CD4-positive, alpha-beta T cell treated with Interleukin-15 for 4 hours (primary cell): ENCODE data around the gene ITPR1.

Experiments used
- DNase-seq: peaks from one replicate; pipeline ENCODE4 v3.0.0-alpha.2; 2020; ENCODE audit warnings: low spot score

The ITPR1 gene

DNA sequence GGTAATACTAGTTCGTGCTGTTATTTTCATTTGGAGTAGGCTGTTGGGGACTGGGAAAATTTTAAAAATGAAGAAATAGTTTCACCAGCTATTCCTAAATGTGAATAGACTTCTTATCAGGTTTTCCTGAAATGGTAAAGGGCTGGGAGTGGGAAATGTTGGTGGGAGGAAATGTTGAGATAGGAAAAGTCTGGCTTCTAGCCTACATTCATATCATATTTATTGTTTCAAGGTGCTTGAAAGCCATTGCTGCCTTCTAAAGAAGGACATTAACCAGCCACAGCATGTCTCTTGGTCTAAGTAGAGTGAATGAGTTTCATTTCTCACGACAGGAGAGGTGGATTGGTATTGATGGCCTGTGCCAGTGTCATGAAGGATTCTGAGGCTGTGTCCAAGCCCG, 288.9 kb downstream of the ITPR1 start:
- no peak for DNase-seq

DNA sequence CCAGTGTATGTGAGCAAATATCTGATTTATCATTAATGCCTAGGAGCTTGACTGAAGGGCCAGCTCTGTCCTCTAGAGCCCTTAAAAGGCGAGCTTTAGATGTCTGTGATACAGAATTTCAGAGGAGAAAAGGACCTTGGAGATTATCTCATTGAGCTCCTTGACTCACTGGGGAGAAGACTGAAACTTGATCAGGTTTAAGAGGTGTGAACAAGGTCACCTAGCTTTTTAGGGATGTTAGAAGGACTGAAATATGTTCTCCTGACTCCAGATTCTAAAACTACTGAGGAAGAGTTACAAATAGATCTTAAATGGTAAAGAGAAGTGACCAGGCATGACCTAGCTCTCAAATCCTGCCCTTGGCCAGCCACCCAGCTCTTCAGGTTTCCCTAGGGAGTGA, 292.4 kb downstream of the ITPR1 start:
- no peak for DNase-seq

DNA sequence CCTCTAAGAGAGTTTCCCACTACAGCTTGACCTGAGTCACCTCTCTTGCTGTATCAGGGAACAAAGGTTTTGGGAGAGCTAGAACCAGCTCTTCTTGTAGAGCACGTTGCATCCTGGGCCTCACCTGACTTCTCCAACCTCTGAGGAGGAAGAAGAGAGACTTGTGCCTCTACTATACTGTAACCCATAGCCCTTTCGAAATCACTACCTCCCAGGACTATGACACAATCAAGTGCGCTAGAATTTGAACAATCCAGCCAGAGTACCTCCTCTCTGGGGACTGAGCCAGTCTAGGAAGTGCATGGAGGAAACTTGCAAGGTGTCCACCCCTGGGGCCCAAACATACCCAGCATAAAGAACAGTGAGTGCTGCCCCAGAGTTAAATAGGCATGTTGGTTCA, 293.3 kb downstream of the ITPR1 start:
- DNase-seq: no peak

DNA sequence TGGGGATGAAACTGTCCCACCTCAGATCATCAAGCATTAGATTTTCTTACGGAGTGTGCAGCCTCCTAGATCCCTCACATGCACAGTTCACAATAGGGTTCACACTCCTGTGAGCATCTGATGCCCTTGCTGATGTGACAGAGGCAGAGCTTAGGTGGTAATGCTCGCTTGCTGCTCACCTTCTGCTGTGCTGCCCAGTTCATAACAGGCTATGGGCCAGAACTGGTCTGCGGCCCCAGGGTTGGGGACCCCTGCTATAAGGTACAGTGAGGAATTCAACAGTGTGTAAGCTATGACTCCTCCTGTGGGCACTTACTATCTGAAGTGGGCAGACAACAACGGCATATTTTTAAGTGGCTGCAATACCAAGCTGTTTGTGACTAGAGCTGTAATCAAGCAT, 298.2 kb downstream of the ITPR1 start:
- no peak for DNase-seq

DNA sequence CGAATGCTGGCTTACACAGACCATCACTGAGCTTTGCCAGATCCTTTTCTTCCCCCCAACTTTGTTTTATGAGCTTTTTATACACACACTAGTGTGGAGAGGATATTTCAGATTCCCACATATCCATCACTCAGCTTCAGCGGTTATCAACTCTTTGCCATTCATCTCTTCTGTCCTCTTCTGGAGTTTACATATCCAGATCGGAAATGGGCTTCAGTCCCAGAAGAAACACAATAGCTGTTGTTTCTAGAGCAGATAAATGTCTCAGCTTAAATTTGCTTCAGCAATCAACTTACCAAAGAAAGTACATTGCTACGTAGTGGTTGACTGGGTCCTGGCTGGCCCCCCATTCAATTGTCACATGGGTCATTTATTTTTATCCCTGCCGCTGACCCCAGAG, 300.2 kb downstream of the ITPR1 start:
- no peak for DNase-seq

DNA sequence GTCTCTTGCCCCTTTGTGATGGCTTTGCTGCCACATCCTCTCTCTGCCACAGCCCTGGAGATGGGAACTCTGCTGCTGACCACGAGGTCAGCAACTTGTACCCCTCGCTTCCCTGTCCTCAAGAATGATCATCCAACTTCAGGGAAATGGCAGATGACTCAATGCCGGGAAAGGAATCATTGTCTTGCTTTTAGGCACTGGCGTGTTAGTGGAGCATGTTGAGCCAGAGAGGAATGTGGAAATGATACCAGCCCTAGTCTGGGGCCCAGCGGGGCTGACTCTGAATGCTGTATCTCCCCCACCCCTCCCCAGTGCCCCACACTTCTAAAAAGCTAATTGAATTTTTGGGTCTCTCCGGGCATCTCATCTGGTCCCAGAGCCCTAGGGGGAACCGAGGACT, 301.2 kb downstream of the ITPR1 start:
- DNase-seq: no peak

DNA sequence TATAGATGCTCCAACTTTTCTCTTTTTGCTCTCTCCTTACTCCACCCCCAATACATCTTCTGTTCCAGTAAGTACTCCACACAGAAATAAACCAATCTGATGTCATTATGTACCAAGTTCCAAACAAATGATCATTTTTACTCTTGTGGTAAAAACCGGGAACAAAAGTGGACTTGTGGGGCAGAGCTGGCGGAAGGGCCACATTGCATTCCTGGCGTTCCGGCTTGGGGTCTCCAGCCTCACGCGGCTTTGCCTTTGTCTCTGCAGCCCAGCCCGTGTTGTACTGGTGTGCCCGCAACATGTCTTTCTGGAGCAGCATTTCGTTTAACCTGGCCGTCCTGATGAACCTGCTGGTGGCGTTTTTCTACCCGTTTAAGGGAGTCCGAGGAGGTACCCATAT, 301.6 kb downstream of the ITPR1 start:
- DNase-seq: no peak

DNA sequence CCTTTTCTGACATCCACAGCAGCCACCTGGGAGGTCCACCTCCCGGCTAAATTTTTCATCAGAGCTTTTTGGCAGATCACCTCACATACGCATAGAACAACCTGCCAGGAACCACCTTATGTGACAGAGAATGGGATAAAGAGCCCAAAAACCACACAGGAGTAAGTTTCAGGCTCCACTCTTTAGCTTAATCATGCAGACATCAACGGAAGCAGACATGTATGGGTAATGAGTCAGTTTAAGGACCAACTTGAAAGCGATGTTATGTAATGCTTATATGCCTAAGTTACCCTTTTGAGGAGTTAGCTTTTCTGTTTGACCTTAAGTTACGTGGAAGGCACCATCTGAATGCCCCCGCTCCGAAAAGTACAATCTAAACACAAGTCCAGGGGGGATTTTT, 302.8 kb downstream of the ITPR1 start:
- DNase-seq: no peak

DNA sequence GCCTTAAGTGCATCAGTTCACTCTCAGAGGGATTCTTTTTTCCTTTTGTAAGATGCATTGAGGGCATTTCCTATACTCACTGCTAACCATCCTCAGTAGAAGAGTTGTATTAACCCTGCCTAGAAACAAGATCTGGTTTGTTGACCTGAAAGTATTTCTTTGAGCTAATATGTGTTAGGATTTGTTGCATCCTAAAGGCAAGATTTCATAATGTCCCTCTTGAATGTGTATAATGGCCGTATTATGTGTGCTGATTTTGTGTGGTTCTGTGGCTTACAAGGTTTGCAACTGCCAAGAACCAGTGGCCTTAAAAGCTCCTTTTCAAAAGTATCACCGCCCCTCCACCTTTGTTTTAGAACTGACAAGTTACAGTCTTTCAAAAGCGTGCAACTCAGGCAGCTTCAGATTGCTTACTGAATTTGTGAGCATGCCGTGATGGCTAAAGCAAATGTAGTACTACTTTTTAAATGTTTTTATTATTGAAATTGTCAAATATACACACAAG, 304.1 kb downstream of the ITPR1 start:
- DNase-seq: no peak

DNA sequence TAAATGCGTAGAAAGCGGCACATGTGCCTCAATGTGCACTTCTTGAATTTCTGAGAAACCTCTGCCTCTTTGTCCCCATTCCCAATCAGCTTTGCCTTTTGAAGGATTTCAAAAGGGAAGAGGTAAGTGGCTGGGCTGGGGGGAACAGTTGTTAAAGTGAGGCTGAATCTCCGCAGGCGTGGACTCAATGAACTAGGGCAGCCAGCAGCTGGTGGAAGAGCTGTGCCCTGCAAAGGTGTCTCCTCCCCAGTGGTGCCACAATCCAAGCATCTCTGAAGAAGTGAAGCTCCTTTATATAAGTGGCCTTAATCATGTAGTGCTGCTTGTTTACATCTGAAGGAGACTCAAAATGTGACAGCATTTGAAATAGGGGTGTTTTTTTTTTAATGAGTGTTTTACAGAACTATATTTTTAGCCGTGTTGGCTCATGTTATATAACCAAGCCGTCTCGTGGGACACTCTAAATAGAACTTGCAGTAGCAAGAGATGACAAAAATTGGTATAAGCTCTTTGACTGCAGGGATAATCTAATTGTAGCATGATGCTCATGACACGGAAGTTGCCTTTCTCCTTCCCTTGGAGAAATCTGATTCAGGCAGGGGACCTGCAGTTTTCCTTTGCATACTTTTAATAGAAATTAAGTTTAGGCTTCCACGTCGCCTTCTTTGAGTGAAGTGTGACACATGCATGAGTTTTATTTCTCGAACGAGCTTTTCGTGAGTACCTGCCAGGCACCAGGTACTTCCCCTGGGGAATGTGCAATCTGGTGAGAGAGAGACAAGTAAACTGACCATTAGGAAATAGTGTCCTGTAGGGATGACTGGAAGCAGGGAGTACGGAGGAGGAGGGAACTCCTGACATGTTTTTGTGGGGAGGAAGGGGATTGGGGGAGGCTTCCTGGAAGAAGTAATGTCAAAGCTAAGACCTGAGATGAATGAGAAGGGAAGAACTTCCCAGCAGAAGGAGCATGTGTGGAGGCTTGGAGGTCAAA, 306.4 kb downstream of the ITPR1 start:
- no peak for DNase-seq

DNA sequence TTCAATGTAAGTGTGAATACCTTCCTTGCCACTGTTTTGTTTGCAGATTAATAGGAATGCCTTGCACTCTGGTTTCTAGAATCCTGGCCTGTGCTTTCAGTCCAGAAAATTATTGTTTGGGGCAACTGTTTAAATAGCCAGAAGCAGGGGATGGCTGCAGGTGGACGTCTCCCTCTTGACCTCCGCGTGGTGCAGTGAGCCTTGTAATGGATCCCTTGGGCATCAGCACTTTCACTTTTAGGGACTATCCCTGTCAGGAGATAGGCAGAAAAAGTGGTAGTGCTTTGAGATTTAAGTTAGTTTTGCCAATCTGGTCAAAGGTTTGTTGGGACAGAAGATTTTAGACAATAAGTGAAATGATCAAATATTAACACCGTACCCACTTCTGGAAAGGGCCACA, 307.4 kb downstream of the ITPR1 start:
- DNase-seq: no peak

DNA sequence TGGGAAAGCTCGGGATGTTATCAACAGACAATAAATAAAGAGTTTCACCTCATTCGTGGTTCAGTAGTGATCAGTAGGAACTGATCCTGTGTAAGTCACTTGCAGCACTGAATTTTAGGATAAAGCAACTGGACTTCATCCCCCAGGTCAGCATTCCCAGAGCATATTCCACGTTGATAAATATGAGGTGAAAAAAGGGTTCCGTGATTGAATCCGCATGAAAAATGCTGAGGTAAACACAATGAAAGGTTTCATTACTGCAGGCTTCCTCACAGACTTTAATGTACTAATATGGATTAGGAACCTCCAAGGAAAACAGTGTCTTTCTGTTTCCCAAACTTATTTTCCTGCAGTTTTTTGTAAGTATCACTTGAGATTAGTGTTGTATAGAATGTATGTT, 308.7 kb downstream of the ITPR1 start:
- no peak for DNase-seq

DNA sequence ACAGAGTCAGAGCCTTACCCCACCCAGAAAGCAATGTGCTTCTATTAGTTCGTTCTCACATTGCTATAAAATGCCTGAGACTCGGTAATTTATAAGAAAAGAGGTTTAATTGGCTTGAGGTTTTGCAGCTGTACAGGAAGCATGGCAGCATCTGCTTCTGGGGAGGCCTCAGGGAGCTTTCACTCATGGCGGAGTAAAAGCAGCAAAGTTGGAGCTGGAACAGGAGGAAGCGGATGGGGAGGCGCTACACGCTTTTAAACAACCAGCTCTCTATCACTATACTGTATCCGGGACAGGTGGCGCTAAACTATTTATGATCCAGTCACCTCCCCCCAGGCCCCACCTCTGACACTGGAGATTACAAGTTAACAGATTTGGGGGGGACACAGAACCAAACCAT, 309.8 kb downstream of the ITPR1 start:
- DNase-seq: no peak

DNA sequence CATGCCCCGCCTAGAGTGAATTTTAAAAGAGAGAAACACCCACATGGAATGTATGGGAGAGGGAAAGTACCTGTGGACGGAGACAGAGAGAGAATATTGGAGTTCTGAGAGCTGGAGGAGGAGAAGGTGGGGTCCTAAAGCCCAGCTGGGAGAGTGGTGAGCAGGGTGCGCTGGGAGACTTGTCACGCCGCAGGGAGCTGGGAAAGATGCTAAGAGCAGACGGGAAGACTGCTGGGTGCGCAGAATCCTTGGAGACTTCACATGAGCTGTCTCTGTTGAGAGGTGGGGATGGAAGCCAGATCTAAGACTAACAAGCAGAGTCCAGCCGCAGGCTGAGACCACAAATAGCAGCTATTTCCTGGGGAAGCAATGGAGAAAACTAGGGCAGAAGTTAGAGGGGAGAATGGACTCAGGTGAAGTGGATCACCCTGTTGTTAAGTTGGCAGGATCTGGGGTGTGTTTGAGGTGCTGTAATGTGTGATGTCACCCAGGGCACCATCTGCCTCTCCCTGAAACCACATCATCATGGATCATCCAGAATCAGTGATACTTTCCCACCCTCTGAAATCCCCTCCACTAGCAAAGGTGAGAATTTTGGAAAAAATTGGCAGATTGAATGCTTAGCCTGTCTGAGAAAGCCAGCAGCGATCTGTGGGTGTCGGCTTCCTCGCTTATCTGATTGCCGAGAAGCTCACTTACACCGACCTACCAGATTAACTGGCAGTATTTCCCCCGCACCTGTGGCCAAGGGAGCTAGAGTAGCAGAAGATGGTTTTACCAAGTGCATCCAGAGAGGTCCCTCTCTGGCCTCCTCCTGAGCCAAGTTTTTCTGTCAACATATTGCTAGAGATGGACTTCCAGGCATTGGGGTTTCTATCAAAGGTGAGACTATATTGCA, 311.3 kb downstream of the ITPR1 start:
- DNase-seq: peak; percentile 26

DNA sequence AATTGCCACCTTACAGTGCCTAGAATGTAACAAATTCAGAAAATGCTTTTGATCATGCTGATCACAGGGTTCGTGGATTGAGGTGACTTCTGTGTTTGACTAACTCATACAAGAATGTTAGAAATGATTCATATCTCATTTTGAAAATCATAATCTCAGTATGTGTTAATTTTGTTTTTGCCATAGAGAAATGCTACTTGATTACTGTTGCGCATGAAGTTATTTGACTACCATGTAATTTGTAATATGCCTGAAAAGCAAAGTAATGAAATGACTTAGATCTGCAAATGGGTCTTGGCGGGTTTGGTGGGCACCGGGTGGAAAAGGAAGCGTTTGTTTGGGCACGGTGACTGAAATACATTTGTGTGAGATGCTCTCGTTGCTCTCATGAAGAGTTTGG, 312.5 kb downstream of the ITPR1 start:
- DNase-seq: no peak

DNA sequence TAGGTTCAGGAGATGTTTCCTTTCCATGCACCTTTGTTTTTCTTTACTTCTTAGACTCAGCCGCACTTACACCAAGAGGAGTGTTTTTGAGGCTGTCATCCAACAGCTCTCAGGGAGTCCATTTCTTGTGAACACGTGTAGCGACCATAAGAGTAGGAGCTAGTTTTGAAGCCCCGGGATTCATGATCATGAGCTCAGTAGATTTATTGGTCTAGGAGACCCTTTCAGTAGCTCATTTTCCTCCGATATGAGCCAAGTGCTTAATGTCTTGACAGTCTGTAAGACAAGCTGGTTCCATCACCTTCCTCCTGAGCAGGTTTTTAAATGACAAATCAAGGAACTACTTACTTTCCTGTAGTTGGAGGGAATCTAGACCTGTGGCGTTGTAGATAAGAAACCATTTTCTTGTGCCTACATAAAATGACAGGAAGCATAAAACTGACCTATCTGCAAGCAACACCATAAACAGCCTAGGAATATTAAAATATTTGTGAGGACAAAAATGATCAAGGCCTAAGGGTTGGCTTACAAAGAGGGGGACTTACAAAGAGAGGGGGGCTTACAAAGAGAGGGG, 313.5 kb downstream of the ITPR1 start:
- no peak for DNase-seq

DNA sequence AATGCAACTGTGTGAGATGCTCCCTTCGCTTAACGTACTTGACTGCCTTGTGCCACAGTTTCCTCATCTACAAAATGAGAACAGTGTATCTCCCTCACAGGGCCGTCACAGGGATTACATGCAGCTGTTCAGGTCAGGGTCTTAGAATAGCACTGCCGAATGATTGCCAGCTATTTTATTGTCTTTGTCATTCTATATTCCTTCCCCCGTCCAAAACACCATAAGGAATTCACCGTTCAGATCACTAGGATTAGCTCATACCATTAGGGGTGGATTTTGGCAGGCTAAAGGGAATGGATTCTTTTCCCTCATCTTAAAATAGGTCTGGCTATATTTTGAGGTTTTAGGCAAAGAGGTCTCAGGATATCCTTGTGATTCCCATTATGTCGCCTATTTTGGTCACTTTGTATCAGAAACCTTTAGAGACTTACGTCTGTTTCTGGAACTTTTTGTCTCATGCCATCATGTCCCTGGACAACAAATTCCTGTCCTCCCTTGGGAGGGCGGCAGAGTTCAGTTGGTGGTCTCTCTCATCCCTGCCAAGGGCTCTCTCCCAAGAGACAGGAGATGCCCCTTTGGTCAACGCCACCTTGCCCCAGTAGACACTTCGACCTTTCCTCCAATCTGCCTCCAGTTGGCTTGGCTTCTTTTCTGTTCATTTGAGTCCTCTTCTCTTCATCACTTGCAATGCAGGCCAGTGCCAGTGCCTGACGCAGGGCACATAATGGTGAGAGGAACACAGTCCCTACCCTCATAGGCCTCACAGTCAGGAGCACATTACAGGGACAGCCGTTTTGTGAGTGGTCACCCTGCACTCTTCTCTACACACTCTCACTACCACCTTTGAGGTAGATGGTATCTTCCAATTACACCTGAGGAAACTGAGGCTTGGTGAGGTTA, 314.5 kb downstream of the ITPR1 start:
- no peak for DNase-seq

DNA sequence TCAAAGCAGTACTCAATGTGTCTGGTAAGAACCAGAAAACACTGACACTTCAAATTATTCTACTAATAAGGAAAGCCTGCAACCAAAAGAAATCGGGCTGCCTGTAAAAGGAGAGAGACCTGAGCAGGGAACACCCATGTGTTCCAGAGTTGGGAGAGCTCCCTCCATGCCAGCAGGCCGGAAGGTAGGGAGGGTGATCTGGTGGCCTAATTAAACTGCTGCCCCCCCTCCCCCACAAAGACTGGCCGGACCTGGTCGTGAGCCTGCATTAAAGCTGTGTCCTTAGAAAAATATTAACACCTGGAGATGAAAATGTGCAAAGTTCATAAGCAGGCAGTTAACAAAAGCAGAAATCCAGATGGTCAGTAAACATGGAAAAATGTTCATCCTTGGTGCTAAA, 315.5 kb downstream of the ITPR1 start:
- no peak for DNase-seq

DNA sequence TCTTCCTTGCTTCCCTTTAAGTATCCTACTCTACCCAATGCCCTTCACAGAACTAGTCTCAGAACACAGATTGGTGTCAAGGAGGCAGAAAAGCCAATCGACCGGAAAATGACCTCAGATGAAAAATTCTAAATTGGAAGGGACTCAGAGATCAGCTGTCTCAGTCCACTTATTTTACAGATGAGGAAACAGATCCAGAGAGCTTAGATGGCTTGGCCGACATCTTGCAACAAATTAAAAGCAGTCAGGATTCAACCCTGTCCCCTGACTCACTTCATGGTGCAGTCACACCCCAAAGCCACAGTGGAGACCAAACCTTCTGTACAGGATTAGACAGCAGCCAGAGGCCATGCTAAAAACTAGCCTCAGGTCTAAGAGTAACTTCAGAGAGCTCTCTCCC, 316.8 kb downstream of the ITPR1 start:
- no peak for DNase-seq

DNA sequence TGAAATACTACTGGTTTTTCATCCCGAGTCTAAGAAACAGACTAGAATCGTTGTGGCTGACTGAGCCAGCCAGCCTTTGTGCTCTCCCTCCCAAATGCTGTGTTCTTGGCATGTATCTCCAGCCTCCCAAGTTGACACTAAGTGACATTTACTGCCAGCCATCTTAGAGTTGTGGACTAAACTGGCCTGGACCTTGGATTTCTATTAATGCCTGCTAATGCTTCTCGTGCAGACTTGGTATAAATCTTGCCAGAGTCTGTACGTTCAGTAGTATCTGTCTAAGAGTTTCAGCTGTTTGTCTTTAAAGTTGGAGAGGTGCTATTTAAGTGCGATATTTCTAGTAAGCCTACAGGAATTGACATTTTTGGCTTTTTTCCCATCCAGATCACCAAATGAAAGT, 319.4 kb downstream of the ITPR1 start:
- DNase-seq: no peak

DNA sequence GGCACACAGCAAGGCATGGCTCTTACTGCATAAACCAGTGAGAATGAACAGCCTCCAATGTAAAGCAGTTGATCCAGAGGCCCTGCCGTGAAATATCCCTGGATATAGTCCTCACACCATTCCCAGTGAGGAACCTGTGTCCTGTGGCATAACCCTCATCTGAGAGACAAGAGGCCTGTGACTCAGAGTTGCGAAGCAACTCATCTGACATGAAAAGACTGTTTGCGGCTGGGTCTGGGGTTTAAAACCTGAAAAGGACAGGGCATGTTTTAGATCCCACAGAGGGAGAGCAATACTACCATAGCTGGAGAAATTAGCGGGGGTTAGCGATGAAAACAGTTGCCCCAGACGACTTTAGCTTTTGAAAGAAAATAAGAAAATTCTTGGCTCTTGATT, 320.8 kb downstream of the ITPR1 start:
- DNase-seq: no peak
